Measurements from ENCODE around the gene TTC23L. TPM values are rescaled to one million over a fixed set of nuclear protein-coding genes. Genes with fewer than 3 reads are reported as not detected.

The TTC23L gene
- total RNA-seq, 1 experiment from 2014 or later: 3.9 TPM

GRCh38 chr5:34804913-34805312 lies 34.1 kb upstream of the TTC23L start:
- no peaks in the 10 kb centered on the region for H3K9me2 ChIP-seq (ENCODE audit: insufficient read depth)
- POLR2A ChIA-PET (ENCODE audit: unreplicated experiment): interaction anchor here (0.6 to 0.7 kb wide), 3 partner anchors 103 to 296 kb away, joined by 4 to 6 read pairs (median 5); partner anchors contain the start of genes BRIX1 and RAD1
- no peaks in the 10 kb centered on the region for H4K20me1 ChIP-seq (ENCODE audit: insufficient read depth)
- no peak overlapping the region for H3K4me2 ChIP-seq
- no peaks in the 10 kb centered on the region for H3K9me3 ChIP-seq (ENCODE audit: insufficient read depth, low read depth)
- intact Hi-C loops (cut with micrococcal nuclease; ENCODE audit: unreplicated experiment): loop anchor here (5.0 kb wide), 1 partner anchor 148 kb away; the partner anchor contains the start of gene RAI14
- H3F3A ChIP-seq (ENCODE audit: insufficient read depth, low read depth): peaks cover 52% of the 10 kb centered on the region; the same call in 1 of the 2 replicates
- no TSS peak for BruUV-seq (replicated peaks)
- H3K36me3 ChIP-seq (ENCODE audit: low read depth): peaks cover 68% of the 10 kb centered on the region
- no peak overlapping the region for H3K4me3 ChIP-seq
- H2AFZ ChIP-seq: no peak overlapping the region
- no peaks in the 10 kb centered on the region for H3K27me3 ChIP-seq (ENCODE audit: insufficient read depth, low read depth)
- no peak for TF ChIP-seq EZH2 (IDR thresholded peaks at IDR 0.05; ENCODE audit: low read depth)
- TF ChIP-seq, protein P1, sequence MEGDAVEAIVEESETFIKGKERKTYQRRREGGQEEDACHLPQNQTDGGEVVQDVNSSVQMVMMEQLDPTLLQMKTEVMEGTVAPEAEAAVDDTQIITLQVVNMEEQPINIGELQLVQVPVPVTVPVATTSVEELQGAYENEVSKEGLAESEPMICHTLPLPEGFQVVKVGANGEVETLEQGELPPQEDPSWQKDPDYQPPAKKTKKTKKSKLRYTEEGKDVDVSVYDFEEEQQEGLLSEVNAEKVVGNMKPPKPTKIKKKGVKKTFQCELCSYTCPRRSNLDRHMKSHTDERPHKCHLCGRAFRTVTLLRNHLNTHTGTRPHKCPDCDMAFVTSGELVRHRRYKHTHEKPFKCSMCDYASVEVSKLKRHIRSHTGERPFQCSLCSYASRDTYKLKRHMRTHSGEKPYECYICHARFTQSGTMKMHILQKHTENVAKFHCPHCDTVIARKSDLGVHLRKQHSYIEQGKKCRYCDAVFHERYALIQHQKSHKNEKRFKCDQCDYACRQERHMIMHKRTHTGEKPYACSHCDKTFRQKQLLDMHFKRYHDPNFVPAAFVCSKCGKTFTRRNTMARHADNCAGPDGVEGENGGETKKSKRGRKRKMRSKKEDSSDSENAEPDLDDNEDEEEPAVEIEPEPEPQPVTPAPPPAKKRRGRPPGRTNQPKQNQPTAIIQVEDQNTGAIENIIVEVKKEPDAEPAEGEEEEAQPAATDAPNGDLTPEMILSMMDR (conservative IDR thresholded peaks at IDR 0.05): no peak
- no peaks in the 10 kb centered on the region for H3K4me1 ChIP-seq (replicated peaks; ENCODE audit: insufficient read depth)
- CTCF ChIA-PET: no interaction called here
- no peak overlapping the region for H3K27ac ChIP-seq
- H3K79me2 ChIP-seq (ENCODE audit: low read depth): no peaks in the 10 kb centered on the region; the same call in 1 of the 2 replicates
- DNase-seq: no peak

DNA sequence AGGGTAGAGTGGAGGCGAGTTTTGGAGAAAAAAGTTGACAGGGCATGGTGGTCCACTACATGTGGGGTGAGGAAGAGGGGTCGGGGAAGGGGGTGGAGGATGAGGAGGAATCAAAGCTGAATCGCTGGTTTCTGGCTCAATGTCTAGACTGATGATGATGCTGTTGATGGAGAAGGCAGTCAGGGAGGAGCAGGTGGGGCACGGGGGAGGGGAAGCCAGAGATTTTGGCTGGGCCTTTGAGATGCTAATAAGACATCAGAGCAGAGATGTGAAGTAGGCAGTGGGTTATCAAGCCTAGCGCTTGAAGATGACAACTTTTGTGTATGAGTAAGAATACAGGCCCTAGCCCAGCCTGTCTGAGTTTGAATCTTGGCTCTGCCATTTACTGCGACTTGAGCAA lies 32.4 kb upstream of the TTC23L start:
- BruUV-seq (replicated peaks): no TSS peak
- peaks cover 65% of the 10 kb centered on the region for H3K36me3 ChIP-seq (ENCODE audit: low read depth)
- H3K9me3 ChIP-seq (ENCODE audit: insufficient read depth, low read depth): no peaks in the 10 kb centered on the region
- ChIA-PET CTCF (no interaction called here), POLR2A (ENCODE audit: unreplicated experiment) (no interaction called here)
- no peak overlapping the region for H3K4me2 ChIP-seq
- no peaks in the 10 kb centered on the region for H3K27me3 ChIP-seq (ENCODE audit: insufficient read depth, low read depth)
- intact Hi-C loops (cut with micrococcal nuclease; ENCODE audit: unreplicated experiment): no loop called here
- TF ChIP-seq, protein P1 (conservative IDR thresholded peaks at IDR 0.05): no peak
- TF ChIP-seq EZH2 (IDR thresholded peaks at IDR 0.05; ENCODE audit: low read depth): no peak
- no peak overlapping the region for H3K4me3 ChIP-seq
- H3K9me2 ChIP-seq (ENCODE audit: insufficient read depth): no peaks in the 10 kb centered on the region
- H3K27ac ChIP-seq: no peak overlapping the region
- H4K20me1 ChIP-seq (ENCODE audit: insufficient read depth): no peaks in the 10 kb centered on the region
- H3K4me1 ChIP-seq (replicated peaks; ENCODE audit: insufficient read depth): no peaks in the 10 kb centered on the region
- H3F3A ChIP-seq (ENCODE audit: insufficient read depth, low read depth): peaks cover 57% of the 10 kb centered on the region; the same call in 1 of the 2 replicates
- no peak overlapping the region for H2AFZ ChIP-seq
- DNase-seq: no peak
- no peaks in the 10 kb centered on the region; the same call in 1 of the 2 replicates for H3K79me2 ChIP-seq (ENCODE audit: low read depth)

GRCh38 chr5:34811706-34812105 lies 27.3 kb upstream of the TTC23L start:
- H3K4me2 ChIP-seq: no peak overlapping the region
- DNase-seq: no peak
- no peaks in the 10 kb centered on the region for H3K9me3 ChIP-seq (ENCODE audit: insufficient read depth, low read depth)
- no peaks in the 10 kb centered on the region for H3K9me2 ChIP-seq (ENCODE audit: insufficient read depth)
- no peak overlapping the region for H3K27ac ChIP-seq
- POLR2A ChIA-PET (ENCODE audit: unreplicated experiment): no interaction called here
- peaks cover 60% of the 10 kb centered on the region for H3K36me3 ChIP-seq (ENCODE audit: low read depth)
- BruUV-seq (replicated peaks): no TSS peak
- no peak for TF ChIP-seq EZH2 (IDR thresholded peaks at IDR 0.05; ENCODE audit: low read depth)
- TF ChIP-seq, protein P1 (conservative IDR thresholded peaks at IDR 0.05): no peak
- H3K4me3 ChIP-seq: no peak overlapping the region
- peaks cover 44% of the 10 kb centered on the region for H3F3A ChIP-seq (ENCODE audit: insufficient read depth, low read depth)
- no peaks in the 10 kb centered on the region for H4K20me1 ChIP-seq (ENCODE audit: insufficient read depth)
- H3K79me2 ChIP-seq (ENCODE audit: low read depth): no peaks in the 10 kb centered on the region; the same call in 1 of the 2 replicates
- H2AFZ ChIP-seq: no peak overlapping the region
- no peaks in the 10 kb centered on the region for H3K4me1 ChIP-seq (replicated peaks; ENCODE audit: insufficient read depth)
- CTCF ChIA-PET: no interaction called here
- no peaks in the 10 kb centered on the region for H3K27me3 ChIP-seq (ENCODE audit: insufficient read depth, low read depth)
- intact Hi-C loops (cut with micrococcal nuclease; ENCODE audit: unreplicated experiment): no loop called here

All from PC-9 (cell line).